Neural cell (in vitro differentiated cells): ENCODE results near the gene RELT. TPM values are rescaled to one million over a fixed set of nuclear protein-coding genes. Genes with fewer than 3 reads are reported as not detected.

Experiments used
- H2AFZ ChIP-seq: fragments of 200-600, 300-800 bp; sonication (generic), shearing (Covaris generic); 2 replicates; pipeline ENCODE4 v1.6.0; 2014; ENCODE audit warnings: low read depth, mild to moderate bottlenecking, antibody characterized with exemption, low read length, moderate library complexity
- H3F3A ChIP-seq: fragments of 200-600 bp; shearing (Covaris generic); 2 replicates; pipeline ENCODE4 v1.6.1; 2016; ENCODE audit warnings: mild to moderate bottlenecking, moderate library complexity, mixed read lengths, antibody characterized with exemption, low read length; ENCODE audit not compliant: insufficient read depth, poor library complexity, severe bottlenecking
- H3K27ac ChIP-seq: fragments of 200-600, 300-800 bp; sonication (generic), shearing (Covaris generic); 2 replicates; pipeline ENCODE4 v1.5.1; 2014; ENCODE audit warnings: mild to moderate bottlenecking, low read length, moderate library complexity
- H3K27me3 ChIP-seq: fragments of 300-800, 200-600 bp; sonication (generic), shearing (Covaris generic); 2 replicates; pipeline ENCODE4 v1.6.0; 2014; ENCODE audit warnings: mild to moderate bottlenecking, low read depth, low read length, moderate library complexity; ENCODE audit not compliant: insufficient read depth
- H3K36me3 ChIP-seq: fragments of 300-800, 200-600 bp; sonication (generic), shearing (Covaris generic); 2 replicates; pipeline ENCODE4 v1.5.1; 2014; ENCODE audit warnings: mild to moderate bottlenecking, antibody characterized with exemption, low read length, moderate library complexity; ENCODE audit not compliant: insufficient read depth
- H3K4me2 ChIP-seq: fragments of 300-800, 200-600 bp; sonication (generic), shearing (Covaris generic); 2 replicates; pipeline ENCODE4 v1.6.0; 2014; ENCODE audit warnings: mild to moderate bottlenecking, low read length
- H3K4me3 ChIP-seq: fragments of 300-800, 200-600 bp; sonication (generic), shearing (Covaris generic); 2 replicates; pipeline ENCODE4 v1.5.1; 2014; ENCODE audit warnings: mild to moderate bottlenecking, low read length, moderate library complexity
- H3K79me2 ChIP-seq: fragments of 200-600 bp; shearing (Covaris generic); replicated peaks from 2 replicates; pipeline ENCODE4 v1.6.0; 2014; ENCODE audit warnings: mild to moderate bottlenecking, low read length, moderate library complexity; ENCODE audit not compliant: insufficient read depth
- H3K9ac ChIP-seq: fragments of 300-800, 200-600 bp; sonication (generic), shearing (Covaris generic); 2 replicates; pipeline ENCODE4 v1.6.1; 2016; ENCODE audit warnings: mild to moderate bottlenecking, low read length, mixed read lengths
- H3K9me2 ChIP-seq: fragments of 200-600 bp; shearing (Covaris generic); 2 replicates; pipeline ENCODE4 v1.6.1; 2016; ENCODE audit warnings: mild to moderate bottlenecking, low read length, mixed read lengths; ENCODE audit not compliant: insufficient read depth
- H3K9me3 ChIP-seq: fragments of 200-600, 300-800 bp; sonication (generic), shearing (Covaris generic); 2 replicates; pipeline ENCODE4 v1.6.1; 2016; ENCODE audit warnings: mild to moderate bottlenecking, mixed run types, low read length, moderate library complexity, mixed read lengths
- H4K20me1 ChIP-seq: fragments of 200-600 bp; shearing (Covaris generic); 2 replicates; pipeline ENCODE4 v1.6.1; 2016; ENCODE audit warnings: mild to moderate bottlenecking, mixed run types; ENCODE audit not compliant: insufficient read depth
- CTCF ChIP-seq: fragments of 450-650 bp; IDR thresholded peaks from 2 replicates; pipeline ENCODE4 v1.5.1; 2014; ENCODE audit warnings: antibody characterized with exemption, mild to moderate bottlenecking, moderate library complexity; ENCODE audit not compliant: poor library complexity, severe bottlenecking
- EP300 ChIP-seq: fragments of 450-650 bp; conservative IDR thresholded peaks from 2 replicates; pipeline ENCODE4 v1.6.1; 2014; ENCODE audit warnings: antibody characterized with exemption, mild to moderate bottlenecking, moderate library complexity; ENCODE audit not compliant: poor library complexity, severe bottlenecking
- EZH2 ChIP-seq: fragments of 200-600, 300-800 bp; shearing (Covaris generic), sonication (generic); IDR thresholded peaks from 2 replicates; pipeline ENCODE4 v1.6.1; 2014; ENCODE audit warnings: antibody characterized with exemption, low read length, borderline replicate concordance, mild to moderate bottlenecking; ENCODE audit not compliant: insufficient read depth, poor library complexity, severe bottlenecking
- MXI1 ChIP-seq: fragments of 450-650 bp; conservative IDR thresholded peaks from 2 replicates; pipeline ENCODE4 v1.6.1; 2014; ENCODE audit warnings: antibody characterized with exemption, mild to moderate bottlenecking; ENCODE audit not compliant: poor library complexity, severe bottlenecking
- POLR2AphosphoS5 ChIP-seq: IDR thresholded peaks from 2 replicates; pipeline ENCODE4 v1.6.1; 2012
- RAD21 ChIP-seq: fragments of 450-650 bp; conservative IDR thresholded peaks from 2 replicates; pipeline ENCODE4 v1.6.1; 2014; ENCODE audit warnings: antibody characterized with exemption, mild to moderate bottlenecking, moderate library complexity
- REST ChIP-seq: IDR thresholded peaks from 2 replicates; pipeline ENCODE4 v1.6.1; 2012; ENCODE audit warnings: borderline replicate concordance
- SMC3 ChIP-seq: fragments of 450-650 bp; conservative IDR thresholded peaks from 2 replicates; pipeline ENCODE4 v1.6.1; 2014; ENCODE audit warnings: antibody characterized with exemption, mild to moderate bottlenecking, moderate library complexity; ENCODE audit not compliant: poor library complexity
- TAF1 ChIP-seq: IDR thresholded peaks from 2 replicates; pipeline ENCODE4 v1.6.1; 2012; ENCODE audit warnings: low read depth
- polyA plus RNA-seq: library from polyadenylated mRNA; depleted of rRNA; stranded (reverse); fragments of >200 nt; gene quantifications from 2 replicates; pipeline ENCODE4 v1.2.3, GENCODE V29; 2014

The RELT gene
- polyA plus RNA-seq, 1 donor from 2014 or later, result 12.4 TPM

- Histone ChIP-seq H3K36me3 (no peaks in the 10 kb centered on the region), H3K4me2 (no peak overlapping the region), H3K9me2 (no peaks in the 10 kb centered on the region), H3K27ac (no peak overlapping the region), H3K79me2 (no peaks in the 10 kb centered on the region), H3K4me3 (no peak overlapping the region), H3K9ac (no peak overlapping the region), H3F3A (no peaks in the 10 kb centered on the region), H3K27me3 (no peaks in the 10 kb centered on the region), H3K9me3 (no peaks in the 10 kb centered on the region), H2AFZ (no peak overlapping the region), H4K20me1 (no peaks in the 10 kb centered on the region)
- TF ChIP-seq TAF1 (no peak), RAD21 (no peak), REST (no peak), EZH2 (no peak), CTCF (no peak), EP300 (no peak), POLR2AphosphoS5 (no peak), MXI1 (no peak), SMC3 (no peak)
These were observed 5.4 kb downstream of the RELT start for GRCh38 chr11:73381589-73381988.

GRCh38 chr11:73382183-73382582 lies 6.0 kb downstream of the RELT start:
- no peak overlapping the region for H2AFZ ChIP-seq
- no peaks in the 10 kb centered on the region for H4K20me1 ChIP-seq
- H3K79me2 ChIP-seq, result no peaks in the 10 kb centered on the region

More at GRCh38 chr11:73382183-73382582, 6.0 kb downstream of the RELT start:
- H3K9ac ChIP-seq, result no peak overlapping the region
- no peaks in the 10 kb centered on the region for H3K9me2 ChIP-seq
- no peak overlapping the region for H3K27ac ChIP-seq
- no peak overlapping the region for H3K4me2 ChIP-seq
- H3K4me3 ChIP-seq, result no peak overlapping the region
- no peaks in the 10 kb centered on the region for H3F3A ChIP-seq
- no peaks in the 10 kb centered on the region for H3K27me3 ChIP-seq
- no peaks in the 10 kb centered on the region for H3K36me3 ChIP-seq
- TF ChIP-seq REST, result no peak
- no peaks in the 10 kb centered on the region for H3K9me3 ChIP-seq
